ENCODE data around the gene ZMYND15. TPM values are rescaled to one million over a fixed set of nuclear protein-coding genes. Genes with fewer than 3 reads are reported as not detected.
A peak's percentile ranks its signal among the peaks of the same experiment; 100 is the strongest.

The ZMYND15 gene
- total and polyA plus RNA-seq, 5 experiments from 2014 or later: 0.10 to 0.47 (median 0.38) TPM; not detected in 2

DNA sequence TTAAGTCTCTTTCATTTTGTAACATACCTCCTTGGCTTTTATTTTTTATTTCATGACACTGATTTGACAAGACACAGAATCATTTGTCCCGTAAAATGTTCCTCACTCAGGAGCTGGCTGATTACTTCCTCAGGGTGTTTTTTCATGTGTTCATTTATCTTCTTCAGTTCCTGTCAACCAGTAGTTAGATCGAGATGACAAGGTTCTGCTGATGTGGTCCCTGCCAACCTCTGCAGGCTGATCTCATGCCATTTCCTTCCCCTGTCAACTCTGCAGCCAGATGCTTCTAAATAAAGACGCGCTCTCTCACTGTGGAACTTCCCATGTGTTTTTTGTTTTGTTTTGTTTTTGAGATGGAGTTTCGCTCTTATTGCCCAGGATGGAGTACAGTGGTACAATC, 8.2 kb downstream of the ZMYND15 start:
- Mint-ChIP-seq H3K36me3 (no peaks in the 10 kb centered on the region), H3K27ac (peak overlapping the region; percentile 51 to 92 (median 81)), H3K4me1 (peaks cover 9 to 24% (median 22%) of the 10 kb centered on the region in 4 donors), H3K27me3 (peaks cover 0 to 9% (median 0%) of the 10 kb centered on the region in 5 donors), H3K4me3 (peak overlapping the region; percentile 42 to 84 (median 74)), H3K9me3 (no peaks in the 10 kb centered on the region)
- ATAC-seq (peak; percentile 95 to 99), DNase-seq (peak in 7 of 10 donors; percentile 16 to 73 (median 41))
- POLR2A ChIA-PET: interaction anchor here (0.6 to 1.7 kb wide), 6 partner anchors 9 to 391 kb away, joined by 3 to 8 read pairs (median 4); partner anchors contain the start of gene C17orf107

DNA sequence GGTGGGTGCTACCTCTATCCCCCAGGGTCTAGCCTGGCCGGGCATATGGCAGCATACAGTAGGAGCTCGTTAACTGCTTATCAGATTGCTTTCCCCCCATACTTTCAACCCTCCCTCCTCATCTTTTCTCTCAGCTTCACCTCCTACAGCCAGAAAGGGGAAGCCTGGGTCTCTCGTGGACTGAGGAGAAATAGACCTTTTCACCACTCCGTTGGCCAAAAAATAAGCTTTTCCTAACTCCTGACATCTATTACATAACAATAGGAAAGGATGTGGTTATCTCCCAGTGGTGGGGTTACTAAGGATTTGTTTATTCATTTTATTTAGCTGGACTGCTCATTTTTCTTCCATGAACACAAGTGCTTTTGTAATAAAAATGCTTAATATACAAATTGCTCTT, 9.1 kb downstream of the ZMYND15 start:
- Mint-ChIP-seq H3K36me3 (no peaks in the 10 kb centered on the region), H3K4me3 (peak overlapping the region in 8 of 10 donors; percentile 4 to 78 (median 62)), H3K27me3 (peaks cover 0 to 10% (median 3%) of the 10 kb centered on the region in 5 donors), H3K9me3 (no peaks in the 10 kb centered on the region), H3K27ac (peak overlapping the region in 6 of 10 donors; percentile 7 to 83 (median 77)), H3K4me1 (peaks cover 9 to 24% (median 22%) of the 10 kb centered on the region in 4 donors)
- DNase-seq (no peak), ATAC-seq (no peak)
- POLR2A ChIA-PET: interaction anchor here (1.7 kb wide), 1 partner anchor 10 kb away, joined by 8 read pairs; no protein-coding TSS in a partner anchor

DNA sequence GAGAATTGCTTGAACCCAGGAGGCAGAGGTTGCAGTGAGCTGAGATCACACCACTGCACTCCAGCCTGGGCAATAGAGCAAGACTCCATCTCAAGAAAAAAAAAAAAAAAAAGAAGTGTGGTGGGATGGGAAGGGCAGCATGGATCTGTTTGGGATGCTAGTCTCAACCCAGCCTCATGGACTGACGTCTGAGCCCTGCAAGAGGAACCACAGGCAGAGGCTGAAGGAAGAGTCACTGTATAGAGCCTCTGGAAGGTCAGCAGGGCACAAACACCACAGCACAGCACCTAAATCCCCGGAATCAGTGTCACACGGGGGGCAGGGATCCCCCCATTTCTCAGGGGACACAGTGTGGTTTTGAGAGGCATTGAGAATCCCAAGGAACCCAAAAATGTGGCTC, 11.0 kb downstream of the ZMYND15 start:
- Mint-ChIP-seq H3K4me1 (peaks cover 8 to 23% (median 18%) of the 10 kb centered on the region in 4 donors), H3K27me3 (peaks cover 5 to 21% (median 12%) of the 10 kb centered on the region in 5 donors), H3K27ac (no peak overlapping the region), H3K4me3 (no peak overlapping the region), H3K9me3 (no peaks in the 10 kb centered on the region), H3K36me3 (no peaks in the 10 kb centered on the region)
- POLR2A ChIA-PET: no interaction called here
- no peak for DNase-seq
- no peak for ATAC-seq

DNA sequence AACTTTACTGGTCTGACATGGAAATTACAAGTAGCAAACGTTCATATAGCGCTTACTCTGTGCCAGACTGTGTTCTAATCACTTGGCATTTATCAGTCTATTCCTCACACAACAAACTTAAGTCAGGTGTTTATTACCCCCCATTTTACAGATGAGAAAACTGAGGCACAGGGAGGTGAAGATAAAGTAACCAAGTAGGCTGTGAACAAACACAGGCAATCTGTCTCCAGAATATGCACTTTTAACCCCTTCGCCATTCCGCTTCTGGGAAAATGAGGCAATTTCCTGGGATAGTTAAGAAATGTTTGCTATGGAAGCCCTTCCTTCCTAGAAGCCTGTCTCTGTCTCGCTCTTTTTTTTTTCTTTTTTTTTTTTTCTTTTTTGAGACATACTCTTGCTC, 12.3 kb downstream of the ZMYND15 start:
- H3K27ac Mint-ChIP-seq: no peak overlapping the region
- ATAC-seq: no peak
- peaks cover 8 to 19% (median 16%) of the 10 kb centered on the region in 4 donors for H3K4me1 Mint-ChIP-seq
- H3K36me3 Mint-ChIP-seq: no peaks in the 10 kb centered on the region
- H3K4me3 Mint-ChIP-seq: no peak overlapping the region
- POLR2A ChIA-PET: no interaction called here
- H3K27me3 Mint-ChIP-seq: peaks cover 5 to 22% (median 12%) of the 10 kb centered on the region in 5 donors
- no peaks in the 10 kb centered on the region for H3K9me3 Mint-ChIP-seq
- no peak for DNase-seq

DNA sequence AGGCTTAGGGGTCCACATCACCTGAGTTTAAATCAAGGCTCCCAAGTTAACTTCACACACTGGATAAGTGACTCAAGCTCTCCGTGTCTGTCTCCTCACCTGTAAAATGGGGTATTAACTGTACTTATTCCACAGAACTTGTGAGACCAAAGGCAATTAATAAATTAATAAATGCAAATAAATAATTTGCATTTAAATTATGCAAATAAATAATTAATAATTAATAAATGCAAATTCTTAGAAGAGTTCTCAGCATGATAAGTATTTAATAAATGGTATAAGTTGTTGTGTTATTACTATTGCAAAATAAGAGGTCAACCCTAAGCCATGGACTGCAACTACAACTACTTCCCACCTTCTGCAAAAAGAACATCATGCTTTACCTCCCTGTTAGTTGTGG, 13.8 kb downstream of the ZMYND15 start:
- DNase-seq (no peak), ATAC-seq (no peak)
- no peaks in the 10 kb centered on the region for H3K9me3 Mint-ChIP-seq
- H3K27ac Mint-ChIP-seq: no peak overlapping the region
- no peak overlapping the region for H3K4me3 Mint-ChIP-seq
- peaks cover 5 to 22% (median 12%) of the 10 kb centered on the region in 5 donors for H3K27me3 Mint-ChIP-seq
- H3K4me1 Mint-ChIP-seq: peaks cover 1 to 6% (median 5%) of the 10 kb centered on the region in 4 donors
- POLR2A ChIA-PET: no interaction called here
- no peaks in the 10 kb centered on the region for H3K36me3 Mint-ChIP-seq

DNA sequence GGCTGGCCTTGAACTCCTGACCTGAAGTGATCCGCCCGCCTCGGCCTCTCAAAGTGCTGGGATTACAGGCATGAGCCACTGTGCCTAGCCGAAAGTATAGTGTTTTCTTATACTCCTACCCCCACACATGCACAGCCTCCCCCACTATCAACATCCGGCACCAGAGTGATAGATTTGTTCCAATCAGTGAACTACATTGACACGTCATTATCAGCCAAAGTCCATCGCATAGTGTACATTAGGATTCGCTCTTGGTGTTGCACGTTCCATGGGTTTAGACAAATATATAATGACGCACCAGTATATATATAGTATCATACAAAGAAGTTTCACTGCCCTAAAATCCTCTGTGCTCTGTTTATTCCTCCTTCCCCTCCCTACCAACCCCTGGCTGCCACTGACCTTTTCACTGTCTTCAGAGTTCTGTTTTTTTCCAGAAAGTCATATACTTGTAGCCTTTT, 20.2 kb downstream of the ZMYND15 start:
- peaks cover 0 to 2% (median 0%) of the 10 kb centered on the region in 4 donors for H3K4me1 Mint-ChIP-seq
- POLR2A ChIA-PET: no interaction called here
- H3K9me3 Mint-ChIP-seq: no peaks in the 10 kb centered on the region
- no peaks in the 10 kb centered on the region for H3K36me3 Mint-ChIP-seq
- H3K27ac Mint-ChIP-seq: peak overlapping the region in 1 of 10 donors; percentile 38
- ATAC-seq (no peak), DNase-seq (no peak)
- no peak overlapping the region for H3K4me3 Mint-ChIP-seq
- peaks cover 4 to 12% (median 6%) of the 10 kb centered on the region in 5 donors for H3K27me3 Mint-ChIP-seq

DNA sequence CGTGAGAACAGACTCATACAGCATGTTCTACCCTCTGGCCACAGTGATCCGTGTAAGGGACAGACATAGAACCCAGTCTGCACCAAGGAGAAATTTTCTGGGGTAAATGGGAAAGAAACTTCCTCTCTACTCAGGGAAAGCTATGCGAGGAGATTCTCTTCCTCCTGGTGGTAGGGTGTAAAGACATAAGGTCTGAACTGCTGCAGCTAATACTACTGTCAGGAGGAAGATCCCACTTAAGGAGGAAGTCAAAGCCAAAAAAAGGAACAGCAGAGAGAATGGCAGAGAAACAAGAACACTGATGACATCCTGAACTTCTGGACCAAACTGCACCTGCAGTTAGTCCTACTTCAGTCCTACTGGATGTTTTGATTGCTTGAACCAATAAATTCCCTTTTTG, 25.0 kb downstream of the ZMYND15 start:
- DNase-seq (no peak), ATAC-seq (no peak)
- Mint-ChIP-seq H3K4me3 (no peak overlapping the region), H3K4me1 (peaks cover 0 to 4% (median under 1%) of the 10 kb centered on the region in 4 donors), H3K36me3 (no peaks in the 10 kb centered on the region), H3K9me3 (no peaks in the 10 kb centered on the region), H3K27ac (no peak overlapping the region), H3K27me3 (peaks cover 0 to 5% (median 1%) of the 10 kb centered on the region in 5 donors)
- POLR2A ChIA-PET: no interaction called here

DNA sequence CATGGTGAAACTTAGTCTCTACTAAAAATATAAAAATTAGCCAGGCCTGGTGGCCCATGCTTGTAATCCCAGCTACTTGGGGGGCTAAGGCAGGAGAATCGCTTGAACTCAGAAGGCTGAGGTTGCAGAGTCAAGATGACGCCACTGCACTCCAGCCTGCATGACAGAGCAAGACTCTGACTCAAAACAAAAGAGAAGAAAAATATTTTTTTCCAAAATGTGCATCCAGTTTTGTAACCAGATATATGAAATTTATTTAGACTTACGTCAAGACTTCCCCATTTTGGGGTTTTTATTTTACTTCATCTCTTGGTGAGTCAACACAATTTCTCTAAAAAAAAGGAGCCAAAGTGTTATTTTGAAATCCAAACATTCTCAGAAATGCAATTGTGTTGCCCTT, 26.6 kb downstream of the ZMYND15 start:
- no peak for ATAC-seq
- POLR2A ChIA-PET: no interaction called here

DNA sequence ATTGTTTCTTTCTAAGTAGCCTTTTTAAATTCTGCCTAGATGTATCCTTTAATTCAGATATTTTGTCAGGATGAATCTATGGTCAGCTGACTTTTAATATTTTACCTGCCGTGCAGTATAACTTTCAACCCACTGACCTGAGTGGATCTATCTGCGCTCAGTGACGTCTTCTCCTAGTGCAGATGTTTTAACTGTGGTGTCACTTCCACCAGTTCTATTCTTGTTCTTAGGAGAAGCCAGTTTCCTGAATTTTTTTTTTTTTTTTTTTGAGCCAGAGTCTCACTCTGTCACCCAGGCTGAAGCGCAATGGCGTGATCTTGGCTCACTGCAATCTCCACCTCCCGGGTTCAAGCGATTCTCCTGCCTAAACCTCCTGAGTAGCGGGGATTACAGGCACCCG, 27.1 kb downstream of the ZMYND15 start:
- Mint-ChIP-seq H3K27ac (no peak overlapping the region), H3K27me3 (peaks cover 0 to 5% (median 1%) of the 10 kb centered on the region in 5 donors)
- no peak for DNase-seq

More for the DNA sequence above, 26.6 kb downstream of the ZMYND15 start:
- H3K4me1 Mint-ChIP-seq: peaks cover 0 to 9% (median 2%) of the 10 kb centered on the region in 4 donors
- H3K4me3 Mint-ChIP-seq: no peak overlapping the region
- no peaks in the 10 kb centered on the region for H3K9me3 Mint-ChIP-seq
- H3K36me3 Mint-ChIP-seq: no peaks in the 10 kb centered on the region
- DNase-seq: no peak
- no peak overlapping the region for H3K27ac Mint-ChIP-seq
- H3K27me3 Mint-ChIP-seq: peaks cover 0 to 3% (median 1%) of the 10 kb centered on the region in 5 donors

DNA sequence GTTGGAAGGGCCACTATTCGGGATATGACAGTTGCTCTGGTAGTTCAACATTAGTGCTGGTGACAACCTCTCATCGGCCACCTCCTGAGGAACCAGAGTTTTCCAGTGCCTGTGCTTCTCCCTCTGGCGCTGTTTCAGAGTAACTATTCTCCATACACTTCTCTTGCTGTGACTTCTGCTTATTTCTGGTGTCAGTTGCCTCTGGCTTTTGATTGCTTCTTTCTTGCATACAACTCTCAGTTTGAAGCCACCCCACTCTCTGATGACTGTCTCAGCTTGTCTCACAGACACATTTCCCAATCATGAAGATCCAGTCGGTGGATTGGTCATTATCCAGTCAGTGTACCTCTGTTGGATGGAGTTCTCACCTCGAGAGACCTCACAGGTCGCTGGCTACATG, 28.7 kb downstream of the ZMYND15 start:
- no peak for ATAC-seq
- POLR2A ChIA-PET: no interaction called here
- no peaks in the 10 kb centered on the region for H3K36me3 Mint-ChIP-seq
- DNase-seq: no peak
- H3K4me1 Mint-ChIP-seq: peaks cover 5 to 15% (median 9%) of the 10 kb centered on the region in 4 donors
- peaks cover 0 to 7% (median 1%) of the 10 kb centered on the region in 5 donors for H3K27me3 Mint-ChIP-seq
- H3K27ac Mint-ChIP-seq: no peak overlapping the region
- no peaks in the 10 kb centered on the region for H3K9me3 Mint-ChIP-seq
- H3K4me3 Mint-ChIP-seq: no peak overlapping the region

More for the DNA sequence above, 27.1 kb downstream of the ZMYND15 start:
- Mint-ChIP-seq H3K4me1 (peaks cover 3 to 13% (median 5%) of the 10 kb centered on the region in 4 donors), H3K4me3 (no peak overlapping the region), H3K36me3 (no peaks in the 10 kb centered on the region), H3K9me3 (no peaks in the 10 kb centered on the region)
- POLR2A ChIA-PET: interaction anchor here (0.6 kb wide), 2 partner anchors 19 to 66 kb away, joined by 3 to 5 read pairs; no protein-coding TSS in a partner anchor
- ATAC-seq: no peak

DNA sequence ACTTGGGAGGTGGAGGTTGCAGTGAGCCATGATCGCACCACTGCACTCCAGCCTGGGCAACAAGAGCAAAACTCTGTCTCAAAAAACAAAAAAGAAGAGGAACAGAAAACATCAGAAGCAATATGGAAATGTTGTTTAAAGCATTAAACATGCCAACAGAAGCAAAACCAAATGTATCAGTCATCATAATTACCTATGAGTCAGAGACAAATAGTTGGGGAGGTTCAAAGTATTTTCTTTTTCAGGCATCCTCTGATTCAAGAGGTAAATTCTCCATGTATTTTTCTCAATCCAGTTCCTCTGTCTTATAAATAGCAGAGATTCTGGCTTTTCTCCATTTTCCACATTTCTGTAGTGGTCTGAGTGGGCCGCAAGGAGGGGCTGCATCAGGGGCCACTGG, 30.0 kb downstream of the ZMYND15 start:
- Mint-ChIP-seq H3K36me3 (no peaks in the 10 kb centered on the region), H3K4me1 (peaks cover 3 to 15% (median 9%) of the 10 kb centered on the region in 4 donors), H3K27me3 (peaks cover 0 to 12% (median 1%) of the 10 kb centered on the region in 5 donors), H3K9me3 (no peaks in the 10 kb centered on the region), H3K27ac (no peak overlapping the region), H3K4me3 (no peak overlapping the region)
- DNase-seq (no peak), ATAC-seq (no peak)
- POLR2A ChIA-PET: interaction anchor here (0.7 kb wide), 2 partner anchors 68 to 804 kb away, joined by 3 read pairs; no protein-coding TSS in a partner anchor

DNA sequence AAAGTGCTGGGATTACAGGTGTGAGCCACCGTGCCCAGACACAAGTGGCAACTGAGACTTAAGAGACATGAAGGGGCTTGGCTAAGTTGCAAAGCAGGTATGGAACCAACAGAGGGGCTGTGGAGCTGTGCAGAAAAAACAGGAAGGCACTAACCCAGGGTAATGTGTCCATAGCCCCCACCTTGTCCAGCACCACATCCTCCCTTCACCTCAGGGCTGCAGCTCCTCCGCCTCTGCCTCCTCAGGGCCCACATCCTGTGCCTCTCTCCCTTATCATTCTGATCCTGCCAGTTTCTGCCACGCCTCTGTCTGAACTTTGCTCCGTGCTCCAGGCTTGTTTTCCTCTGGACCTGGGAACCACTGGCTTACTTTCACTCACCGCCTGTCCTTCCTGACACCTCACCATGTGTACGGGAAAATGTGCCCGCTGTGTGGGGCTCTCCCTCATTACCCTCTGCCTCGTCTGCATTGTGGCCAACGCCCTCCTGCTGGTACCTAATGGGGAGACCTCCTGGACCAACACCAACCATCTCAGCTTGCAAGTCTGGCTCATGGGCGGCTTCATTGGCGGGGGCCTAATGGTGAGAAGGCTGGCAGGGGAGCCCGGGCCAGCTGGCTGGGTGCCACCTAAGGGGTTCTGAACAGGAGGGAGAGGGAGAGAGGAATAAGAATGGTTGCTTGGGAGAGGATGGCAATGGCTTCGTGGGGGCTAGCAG, 32.0 kb downstream of the ZMYND15 start, which contains the start of gene TM4SF5:
TM4SF5 (plus strand) TSS at position 368 of the 716 bp plus-strand sequence; CDS start at position 405, 37 bp downstream.
- no peaks in the 10 kb centered on the region for H3K9me3 Mint-ChIP-seq
- POLR2A ChIA-PET: no interaction called here
- ATAC-seq: peak in 1 of 2 donors; percentile 56

DNA sequence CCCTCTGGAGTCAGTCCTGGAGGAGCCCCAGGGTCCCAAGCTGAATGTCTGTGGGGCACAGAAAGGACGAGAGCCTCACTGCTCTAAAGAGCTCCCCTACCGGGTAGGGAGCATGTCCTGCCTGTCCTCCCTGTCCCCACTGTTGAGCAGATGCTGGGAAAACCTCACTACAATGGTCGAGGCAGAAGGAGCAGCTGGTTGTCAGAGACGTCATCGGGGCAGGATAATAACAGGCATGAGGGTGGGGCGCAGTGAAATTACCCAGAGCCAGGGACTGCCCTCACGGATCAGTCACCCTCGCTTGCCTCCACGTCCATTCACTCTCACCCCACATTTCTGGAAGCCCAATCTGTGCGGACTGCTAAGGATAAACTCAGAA, 32.6 kb downstream of the ZMYND15 start:
- no peaks in the 10 kb centered on the region for H3K36me3 Mint-ChIP-seq
- ATAC-seq (no peak), DNase-seq (no peak)
- peaks cover 0 to 12% (median 1%) of the 10 kb centered on the region in 5 donors for H3K27me3 Mint-ChIP-seq
- H3K9me3 Mint-ChIP-seq: no peaks in the 10 kb centered on the region
- no peak overlapping the region for H3K4me3 Mint-ChIP-seq
- POLR2A ChIA-PET: no interaction called here
- peaks cover 3 to 15% (median 9%) of the 10 kb centered on the region in 4 donors for H3K4me1 Mint-ChIP-seq
- H3K27ac Mint-ChIP-seq: no peak overlapping the region

More for the DNA sequence above, 32.0 kb downstream of the ZMYND15 start, which contains the start of gene TM4SF5:
- Mint-ChIP-seq H3K4me1 (peaks cover 3 to 15% (median 9%) of the 10 kb centered on the region in 4 donors), H3K4me3 (no peak within 1 kb of the TSS), H3K36me3 (no peaks in the 10 kb centered on the region), H3K27me3 (peaks cover 0 to 12% (median 1%) of the 10 kb centered on the region in 5 donors), H3K27ac (peak within 1 kb of the TSS in 2 of 10 donors; percentile 35 to 60)
- no peak for DNase-seq
